ENCODE data around the gene LRRC28.

DNA sequence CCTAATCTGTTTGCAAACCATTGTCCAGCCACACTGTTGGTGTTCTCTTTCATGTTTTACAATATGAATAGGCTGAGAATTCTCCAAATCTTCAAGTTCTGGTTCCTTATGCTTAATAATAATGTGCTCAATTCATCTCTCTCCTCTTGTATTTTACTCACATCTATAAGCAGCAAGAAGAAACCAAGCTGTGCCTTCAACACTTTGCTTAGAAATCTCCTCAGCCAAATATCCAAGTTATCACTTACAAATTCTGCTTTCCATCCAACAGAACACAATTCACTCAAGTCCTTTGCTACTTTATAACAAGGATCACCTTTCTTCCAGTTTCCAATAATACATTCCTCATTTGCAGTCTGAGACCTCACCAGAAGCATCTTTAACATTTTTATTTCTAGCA lies 117.5 kb downstream of the LRRC28 start:
- TF ChIP-seq, protein P1, sequence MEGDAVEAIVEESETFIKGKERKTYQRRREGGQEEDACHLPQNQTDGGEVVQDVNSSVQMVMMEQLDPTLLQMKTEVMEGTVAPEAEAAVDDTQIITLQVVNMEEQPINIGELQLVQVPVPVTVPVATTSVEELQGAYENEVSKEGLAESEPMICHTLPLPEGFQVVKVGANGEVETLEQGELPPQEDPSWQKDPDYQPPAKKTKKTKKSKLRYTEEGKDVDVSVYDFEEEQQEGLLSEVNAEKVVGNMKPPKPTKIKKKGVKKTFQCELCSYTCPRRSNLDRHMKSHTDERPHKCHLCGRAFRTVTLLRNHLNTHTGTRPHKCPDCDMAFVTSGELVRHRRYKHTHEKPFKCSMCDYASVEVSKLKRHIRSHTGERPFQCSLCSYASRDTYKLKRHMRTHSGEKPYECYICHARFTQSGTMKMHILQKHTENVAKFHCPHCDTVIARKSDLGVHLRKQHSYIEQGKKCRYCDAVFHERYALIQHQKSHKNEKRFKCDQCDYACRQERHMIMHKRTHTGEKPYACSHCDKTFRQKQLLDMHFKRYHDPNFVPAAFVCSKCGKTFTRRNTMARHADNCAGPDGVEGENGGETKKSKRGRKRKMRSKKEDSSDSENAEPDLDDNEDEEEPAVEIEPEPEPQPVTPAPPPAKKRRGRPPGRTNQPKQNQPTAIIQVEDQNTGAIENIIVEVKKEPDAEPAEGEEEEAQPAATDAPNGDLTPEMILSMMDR (IDR thresholded peaks at IDR 0.05 in 2 of 3, conservative IDR thresholded peaks at IDR 0.05 in 1 of 3; ENCODE audit: insufficient read depth in 2 of 3, low read depth in 1 of 3, low read length in 3 of 3): no peak
- no peak for TF ChIP-seq ZZZ3 (IDR thresholded peaks at IDR 0.05)
- no peak for TF ChIP-seq POLR2AphosphoS5 (IDR thresholded peaks at IDR 0.05; ENCODE audit: control insufficient read depth, insufficient read depth, low read depth, low read length)
- TF ChIP-seq JUN (IDR thresholded peaks at IDR 0.05; ENCODE audit: borderline replicate concordance, low read depth, low read length): no peak
- TF ChIP-seq JUN (CRISPR knock-in tag; IDR thresholded peaks at IDR 0.05; ENCODE audit: borderline replicate concordance): no peak
- no peak for TF ChIP-seq ZBTB8A (IDR thresholded peaks at IDR 0.05; ENCODE audit: partially characterized antibody)
- no peak for TF ChIP-seq CREB1 (IDR thresholded peaks at IDR 0.05)
- TF ChIP-seq CREB1 (CRISPR knock-in tag; IDR thresholded peaks at IDR 0.05): no peak
- no peak for TF ChIP-seq YY1 (IDR thresholded peaks at IDR 0.05; ENCODE audit: borderline replicate concordance in 1 of 3, control insufficient read depth in 1 of 3, extremely low read depth in 1 of 3, insufficient read depth in 3 of 3, insufficient read length in 1 of 3, insufficient replicate concordance in 2 of 3, low read depth in 1 of 3, low read length in 2 of 3)
- TF ChIP-seq CBX3 (IDR thresholded peaks at IDR 0.05; ENCODE audit: borderline replicate concordance in 1 of 2, low read length in 2 of 2): no peak
- TF ChIP-seq, protein P2, sequence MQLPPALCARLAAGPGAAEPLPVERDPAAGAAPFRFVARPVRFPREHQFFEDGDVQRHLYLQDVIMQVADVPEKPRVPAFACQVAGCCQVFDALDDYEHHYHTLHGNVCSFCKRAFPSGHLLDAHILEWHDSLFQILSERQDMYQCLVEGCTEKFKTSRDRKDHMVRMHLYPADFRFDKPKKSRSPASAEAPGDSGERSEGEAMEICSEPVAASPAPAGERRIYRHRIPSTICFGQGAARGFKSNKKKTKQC (CRISPR knock-in tag; IDR thresholded peaks at IDR 0.05): no peak

Measured in K562 (cell line).